Smooth muscle cell (in vitro differentiated cells): ENCODE measurements around the gene CLMP. TPM values are rescaled to one million over a fixed set of nuclear protein-coding genes. Genes with fewer than 3 reads are reported as not detected.

Experiments
- DNase-seq: peaks from one replicate; lab custom pipeline; 2025; ENCODE audit not compliant: unreplicated experiment; lab: John Stamatoyannopoulos, UW
- H2AFZ ChIP-seq: fragments of 200-600 bp; sonication (generic); 2 replicates; pipeline ENCODE4 v1.6.0; 2016; ENCODE audit warnings: antibody characterized with exemption, low read depth, mild to moderate bottlenecking
- H3F3A ChIP-seq: fragments of 200-600 bp; sonication (generic); 2 replicates; pipeline ENCODE4 v1.6.0; 2017; ENCODE audit warnings: antibody characterized with exemption, low read depth
- H3K27ac ChIP-seq: fragments of 200-600 bp; sonication (generic); 2 replicates; pipeline ENCODE4 v1.5.1; 2016; ENCODE audit warnings: low read depth, mild to moderate bottlenecking
- H3K27me3 ChIP-seq: fragments of 200-600 bp; sonication (generic); 2 replicates; pipeline ENCODE4 v1.6.1; 2016; ENCODE audit warnings: low read depth, mild to moderate bottlenecking
- H3K36me3 ChIP-seq: fragments of 200-600 bp; sonication (generic); 2 replicates; pipeline ENCODE4 v1.5.1; 2016; ENCODE audit warnings: low read depth
- H3K4me1 ChIP-seq: fragments of 200-600 bp; sonication (generic); 2 replicates; pipeline ENCODE4 v1.5.1; 2016; ENCODE audit warnings: low read depth
- H3K4me2 ChIP-seq: fragments of 200-600 bp; sonication (generic); 2 replicates; pipeline ENCODE4 v1.6.0; 2016; ENCODE audit warnings: mild to moderate bottlenecking
- H3K4me3 ChIP-seq: fragments of 200-600 bp; sonication (generic); 2 replicates; pipeline ENCODE4 v1.5.1; 2016; ENCODE audit warnings: mild to moderate bottlenecking
- H3K79me2 ChIP-seq: fragments of 200-600 bp; sonication (generic); 2 replicates; pipeline ENCODE4 v1.6.0; 2016; ENCODE audit warnings: low read depth, mild to moderate bottlenecking
- H3K9ac ChIP-seq: fragments of 200-600 bp; sonication (generic); 2 replicates; pipeline ENCODE4 v1.6.0; 2016; ENCODE audit warnings: low read depth
- H3K9me3 ChIP-seq: fragments of 200-600 bp; sonication (generic); replicated peaks from 2 replicates; pipeline ENCODE4 v1.5.1; 2016; ENCODE audit warnings: low read depth
- H4K20me1 ChIP-seq: fragments of 200-600 bp; sonication (generic); 2 replicates; pipeline ENCODE4 v1.6.0; 2016; ENCODE audit warnings: low read depth
- CTCF ChIP-seq: fragments of 200-600 bp; sonication (generic); IDR thresholded peaks from 2 replicates; pipeline ENCODE4 v1.5.1; 2017; ENCODE audit warnings: borderline replicate concordance, mild to moderate bottlenecking, antibody characterized with exemption; ENCODE audit not compliant: insufficient read depth, poor library complexity, severe bottlenecking
- WGBS: methylation state at CpG from one replicate; pipeline ENCODE4 v1.1.7; 2016; ENCODE audit warnings: low lambda C conversion rate; 5-methylcytosine and 5-hydroxymethylcytosine counted together
- polyA plus RNA-seq: library from polyadenylated mRNA; unstranded; fragments of >200 nt; fragmentation: Nextera tagmentation; extraction: Ambion mirVana; gene quantifications from 2 replicates; pipeline ENCODE4 v1.2.1, GENCODE V29; 2016
- total RNA-seq: library from RNA; depleted of rRNA; stranded (reverse); fragments of >200 nt; gene quantifications from 2 replicates; pipeline ENCODE4 v1.2.3, GENCODE V29; 2014

CLMP gene
- total and polyA plus RNA-seq, 2 experiments from 2014 or later, result 74.0 to 176 TPM

DNA sequence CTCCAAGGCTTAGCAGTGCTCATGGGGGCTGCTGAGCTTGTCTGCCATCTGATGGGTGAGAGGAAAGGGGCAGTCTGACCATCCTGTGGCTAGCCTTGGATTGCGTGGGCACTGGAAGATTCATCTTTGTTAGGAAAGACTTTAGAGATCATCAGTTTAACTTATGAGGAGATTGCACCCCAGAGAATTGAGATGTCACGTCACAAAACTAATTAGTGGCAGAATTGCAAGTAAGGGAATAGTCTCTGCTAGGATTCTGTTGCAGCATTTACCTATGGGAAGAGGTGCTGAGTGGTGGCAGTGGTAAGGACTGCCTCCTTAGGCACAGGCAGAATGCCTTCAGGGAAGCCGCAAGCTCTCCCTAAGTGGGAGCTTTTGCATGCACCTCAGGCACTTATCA is 90.4 kb downstream of the CLMP start:
- Histone ChIP-seq H3K9ac (no peak overlapping the region), H2AFZ (no peak overlapping the region), H4K20me1 (peaks cover 47% of the 10 kb centered on the region), H3K36me3 (no peaks in the 10 kb centered on the region), H3K4me1 (no peaks in the 10 kb centered on the region), H3K79me2 (peaks cover 13% of the 10 kb centered on the region), H3K4me2 (no peak overlapping the region), H3F3A (no peaks in the 10 kb centered on the region), H3K4me3 (no peak overlapping the region), H3K27ac (no peak overlapping the region), H3K9me3 (no peaks in the 10 kb centered on the region), H3K27me3 (no peaks in the 10 kb centered on the region)
- DNase-seq, result no peak
- TF ChIP-seq CTCF, result no peak
- 95% methylated on average over 3 of the region's 3 CpGs for WGBS

DNA sequence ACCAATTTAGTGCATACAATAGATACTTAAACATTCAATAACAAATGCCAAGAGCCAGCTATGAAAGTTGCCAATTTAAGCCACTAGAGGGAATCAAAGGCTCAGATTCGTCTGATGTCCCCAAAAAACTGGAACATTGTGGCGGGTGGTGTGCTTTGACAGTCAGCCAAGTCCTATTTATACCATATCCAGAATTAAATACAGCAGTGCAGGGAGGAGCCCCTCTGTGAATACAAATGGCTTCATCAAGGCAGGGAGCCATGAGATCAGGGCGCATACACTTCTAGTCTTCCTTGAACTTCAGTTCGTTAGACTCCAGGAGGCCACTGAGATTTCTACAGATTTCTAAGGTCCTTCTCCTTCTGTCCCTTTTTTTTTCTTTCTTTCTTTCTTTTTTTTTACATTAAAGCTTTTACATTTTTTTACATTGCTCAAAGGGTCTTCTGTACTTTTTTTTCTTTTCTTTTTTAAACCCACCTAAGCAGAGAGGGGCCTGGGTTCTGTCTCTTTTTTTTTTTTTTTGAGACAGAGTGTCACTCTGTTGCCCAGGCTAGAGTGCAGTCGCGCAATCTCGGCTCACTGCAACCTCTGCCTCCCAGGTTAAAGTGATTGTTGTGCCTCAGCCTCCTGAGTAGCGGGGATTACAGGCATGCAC is 91.6 kb downstream of the CLMP start:
- DNase-seq, result no peak
- Histone ChIP-seq H2AFZ (no peak overlapping the region), H3K27me3 (no peaks in the 10 kb centered on the region), H3K4me3 (no peak overlapping the region), H3K9me3 (no peaks in the 10 kb centered on the region), H3K4me2 (no peak overlapping the region), H3K27ac (no peak overlapping the region), H3K4me1 (no peaks in the 10 kb centered on the region), H3K9ac (no peak overlapping the region), H3K36me3 (no peaks in the 10 kb centered on the region), H3F3A (no peaks in the 10 kb centered on the region), H4K20me1 (peaks cover 58% of the 10 kb centered on the region), H3K79me2 (peaks cover 13% of the 10 kb centered on the region)
- 77% methylated on average over 8 of the region's 8 CpGs for WGBS
- TF ChIP-seq CTCF, result peak; percentile 56

- no peak overlapping the region for H3K27ac ChIP-seq
- no peaks in the 10 kb centered on the region for H3K27me3 ChIP-seq
- no peaks in the 10 kb centered on the region for H3F3A ChIP-seq
- no peak for DNase-seq
- no peak overlapping the region for H3K4me3 ChIP-seq
- peaks cover 3% of the 10 kb centered on the region for H3K79me2 ChIP-seq
- no peak overlapping the region for H3K4me2 ChIP-seq
- H3K36me3 ChIP-seq, result peaks cover 2% of the 10 kb centered on the region
- no peak overlapping the region for H3K9ac ChIP-seq
- peaks cover 80% of the 10 kb centered on the region for H4K20me1 ChIP-seq
- no peak overlapping the region for H2AFZ ChIP-seq
- no peak for TF ChIP-seq CTCF
- no peaks in the 10 kb centered on the region for H3K4me1 ChIP-seq
- WGBS, result 94% methylated on average over 7 of the region's 7 CpGs
- H3K9me3 ChIP-seq, result no peaks in the 10 kb centered on the region
Observed at GRCh38 chr11:123100379-123101085, 94.5 kb downstream of the CLMP start.

DNA sequence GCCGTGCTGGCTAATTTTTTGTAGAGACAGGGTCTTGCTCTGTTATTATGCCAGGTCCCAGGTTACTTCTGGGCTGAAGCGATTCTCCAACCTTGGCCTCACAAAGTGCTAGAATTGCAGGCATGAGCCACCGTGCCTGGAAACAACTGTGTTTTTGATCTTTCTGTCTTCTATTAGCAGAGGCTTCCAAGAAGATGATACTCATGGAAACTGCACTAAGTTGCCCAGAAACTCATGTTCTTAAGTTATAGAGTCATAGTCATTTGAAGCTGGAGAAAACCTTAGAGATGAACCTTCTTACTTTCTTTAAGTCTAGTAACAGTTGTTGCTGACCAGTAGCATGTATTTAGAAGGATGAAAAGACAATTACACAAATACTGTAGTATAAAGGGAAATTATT is 96.1 kb downstream of the CLMP start:
- 87% methylated on average over 3 of the region's 3 CpGs for WGBS
- H3K27me3 ChIP-seq, result no peaks in the 10 kb centered on the region
- H2AFZ ChIP-seq, result no peak overlapping the region
- no peak overlapping the region for H3K4me3 ChIP-seq
- TF ChIP-seq CTCF, result no peak
- DNase-seq, result no peak
- H3K36me3 ChIP-seq, result peaks cover 2% of the 10 kb centered on the region
- no peaks in the 10 kb centered on the region for H3K9me3 ChIP-seq
- no peak overlapping the region for H3K27ac ChIP-seq
- peaks cover 90% of the 10 kb centered on the region for H4K20me1 ChIP-seq
- no peaks in the 10 kb centered on the region for H3F3A ChIP-seq
- no peak overlapping the region for H3K9ac ChIP-seq
- H3K4me1 ChIP-seq, result no peaks in the 10 kb centered on the region
- H3K79me2 ChIP-seq, result no peaks in the 10 kb centered on the region
- no peak overlapping the region for H3K4me2 ChIP-seq
